OCI-LY3 (cell line): Measurements from ENCODE around the gene SIRT3.

ENCODE experiments used
- CTCF ChIP-seq: fragments of 200-600, 300-600 bp; sonication (generic); IDR thresholded peaks from 2 replicates; pipeline ENCODE4 v1.5.1; 2014; ENCODE audit warnings: antibody characterized with exemption, low read length, low read depth
- EZH2phosphoT487 ChIP-seq: fragments of 200-600 bp; shearing (Covaris generic); IDR thresholded peaks from 2 replicates; pipeline ENCODE4 v1.6.1; 2018; ENCODE audit warnings: antibody characterized with exemption, mixed run types, low read depth

GRCh38 chr11:283405-284104 lies 47.4 kb upstream of the SIRT3 start:
- TF ChIP-seq CTCF (no peak), EZH2phosphoT487 (no peak)
